Esophagus muscularis mucosa (tissue), 4 donors: ENCODE data around the gene GPX2.

ENCODE experiments used
- CTCF ChIP-seq, 3 experiments: fragments of 200-600 bp in 2 of 3; fragments of 450-650 bp in 1 of 3; sonication (generic) in 2 of 3; IDR thresholded peaks; one replicate each; pipeline ENCODE4 v1.5.1; 2017 to 2019; ENCODE audit warnings: antibody characterized with exemption in 3 of 3, mild to moderate bottlenecking in 2 of 3, moderate library complexity in 1 of 3
- EP300 ChIP-seq: sonication (generic); formaldehyde crosslinking; IDR thresholded peaks from one replicate; pipeline ENCODE4 v1.6.1; 2017; ENCODE audit warnings: antibody characterized with exemption
- POLR2A ChIP-seq: fragments of 450-650 bp; IDR thresholded peaks from one replicate; pipeline ENCODE4 v1.6.1; 2017; ENCODE audit warnings: antibody characterized with exemption, moderate library complexity, mild to moderate bottlenecking, low read depth
- POLR2AphosphoS5 ChIP-seq, 2 donors: sonication (generic); formaldehyde crosslinking; IDR thresholded peaks; one replicate each; pipeline ENCODE4 v1.6.1; 2017; ENCODE audit warnings: antibody characterized with exemption in 2 of 2

GRCh38 chr14:64979336-64980074 is 37.0 kb upstream of the GPX2 start:
- no peak for TF ChIP-seq CTCF (IDR thresholded peaks at IDR 0.05)
- TF ChIP-seq EP300: no peak
- TF ChIP-seq POLR2AphosphoS5 (IDR thresholded peaks at IDR 0.05): no peak
- no peak for TF ChIP-seq POLR2A
